ENCODE measurements around the gene CCNL2.
A peak's percentile ranks its signal among the peaks of the same experiment; 100 is the strongest.
"Not testable (repeated sequence)": the region's sequence is repeated elsewhere in the genome, so short reads cannot be mapped to it uniquely, and the experiment has no call there.

The CCNL2 gene

GRCh38 chr1:1415751-1416150, 16.6 kb upstream of the CCNL2 start:
- TF ChIP-seq CTCF (IDR thresholded peaks at IDR 0.05; ENCODE audit: borderline replicate concordance, insufficient read depth, low read depth, low read length), result no peak
- H3K4me3 ChIP-seq (ENCODE audit: low read depth, low read length), result no peak overlapping the region

- not testable (repeated sequence) for H3K4me3 ChIP-seq (ENCODE audit: low read depth, low read length)
Observed at GRCh38 chr1:1412311-1412902, 13.3 kb upstream of the CCNL2 start.

- no peak overlapping the region for H3K4me3 ChIP-seq (ENCODE audit: low read depth, low read length)
- TF ChIP-seq CTCF (IDR thresholded peaks at IDR 0.05; ENCODE audit: borderline replicate concordance, insufficient read depth, low read depth, low read length), result no peak
Observed at GRCh38 chr1:1411626-1412025, 12.5 kb upstream of the CCNL2 start.

GRCh38 chr1:1410238-1410637, 11.1 kb upstream of the CCNL2 start:
- H3K4me3 ChIP-seq (ENCODE audit: low read depth, low read length), result not testable (repeated sequence)

GRCh38 chr1:1407636-1408318, 8.6 kb upstream of the CCNL2 start:
- H3K4me3 ChIP-seq (ENCODE audit: low read depth, low read length), result peak overlapping the region; percentile 100
- peak; percentile 16; the same call in 1 of the 2 replicates for TF ChIP-seq CTCF (IDR thresholded peaks at IDR 0.05; ENCODE audit: borderline replicate concordance, insufficient read depth, low read depth, low read length)

DNA sequence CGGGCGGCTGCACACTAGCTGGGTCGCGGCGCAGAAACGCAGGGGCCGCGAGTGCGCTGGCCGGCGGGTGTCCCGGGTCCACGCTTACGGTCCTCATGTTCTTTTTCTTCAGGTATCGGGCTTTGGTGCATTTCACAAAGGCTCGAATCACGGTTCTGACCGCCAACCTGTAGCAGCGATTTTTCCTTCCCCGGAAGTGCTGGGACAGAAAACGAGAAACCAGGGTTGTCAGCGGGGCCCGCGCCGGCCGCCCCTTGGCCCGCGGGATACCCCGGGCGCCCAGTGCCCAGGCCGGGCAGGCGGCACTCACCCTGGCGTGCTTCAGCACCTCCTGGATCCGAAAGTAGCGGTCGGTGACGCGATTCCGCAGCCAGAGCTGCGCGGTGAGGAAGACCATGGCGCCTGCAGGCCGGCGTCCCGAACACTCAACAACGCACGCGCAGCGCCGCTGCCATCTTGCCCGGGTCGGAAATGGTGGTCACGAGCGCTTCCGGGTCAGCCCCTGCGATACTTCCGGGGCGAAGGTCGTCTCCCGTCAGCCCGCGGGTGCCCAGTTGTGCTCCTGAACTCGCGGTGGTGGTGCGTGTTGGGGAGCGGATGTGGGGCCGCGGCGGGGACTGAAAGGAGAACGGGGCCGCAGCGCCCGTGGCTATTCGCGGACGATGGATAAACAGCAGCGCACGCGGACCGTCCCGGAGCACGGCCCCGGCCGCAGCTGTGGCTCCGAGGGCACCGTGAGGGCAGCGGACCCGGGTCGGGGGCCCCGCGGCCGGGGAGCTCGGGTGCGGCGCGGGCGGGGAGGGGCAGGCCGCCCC, 7.9 kb upstream of the CCNL2 start, which contains the start of gene MRPL20:
Gene MRPL20, minus strand, starts transcription at position 473 of the 815 bp plus-strand sequence. Its CDS starts 76 bp downstream, at position 397.
- no peak for TF ChIP-seq CTCF (IDR thresholded peaks at IDR 0.05; ENCODE audit: borderline replicate concordance, insufficient read depth, low read depth, low read length)
- peak within 1 kb of the TSS; percentile 100 for H3K4me3 ChIP-seq (ENCODE audit: low read depth, low read length)

DNA sequence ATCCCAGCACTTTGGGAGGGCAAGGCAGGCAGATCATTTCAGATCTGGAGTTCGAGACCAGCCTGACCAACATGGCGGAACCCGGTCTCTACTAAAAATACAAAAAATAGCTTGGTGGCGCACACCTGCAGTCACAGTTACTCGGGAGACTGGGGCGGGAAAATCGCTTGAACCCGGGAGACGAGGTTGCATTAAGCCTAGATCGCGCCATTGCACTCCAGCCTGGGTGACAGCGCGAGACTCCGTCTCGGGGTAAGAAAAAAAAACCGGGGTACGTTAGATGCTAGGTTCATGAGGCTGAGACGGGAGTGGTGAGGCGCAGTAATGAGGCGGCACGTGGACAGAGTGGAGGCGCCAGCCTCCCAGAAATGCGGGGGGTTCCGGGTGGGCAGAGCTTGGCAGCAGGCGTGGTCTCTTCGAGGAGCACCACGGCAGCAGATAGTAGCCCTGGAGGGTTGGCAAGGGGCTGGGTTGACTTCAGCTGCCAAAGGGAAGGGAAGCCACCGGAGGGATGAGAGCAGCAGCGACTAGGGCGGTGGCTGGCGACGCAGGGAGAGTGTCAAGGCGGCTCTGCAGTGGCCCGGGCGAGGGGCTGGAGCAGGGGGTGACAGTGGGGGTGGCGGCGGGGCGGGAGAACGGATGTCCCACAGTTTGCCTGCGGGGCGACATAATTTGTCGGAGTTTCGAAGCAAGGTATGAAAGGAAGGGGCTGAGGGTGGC, 7.1 kb upstream of the CCNL2 start:
- H3K4me3 ChIP-seq (ENCODE audit: low read depth, low read length), result peak overlapping the region; percentile 100
- TF ChIP-seq CTCF (IDR thresholded peaks at IDR 0.05; ENCODE audit: borderline replicate concordance, insufficient read depth, low read depth, low read length), result no peak
